ENCODE results near the gene PLA2G1B. TPM values are rescaled to one million over a fixed set of nuclear protein-coding genes. Genes with fewer than 3 reads are reported as not detected.

Gene PLA2G1B
- total RNA-seq (2014; rRNA removed; shearing (Covaris generic)) = not detected in 2 replicates
- not detected in 2 replicates for polyA plus RNA-seq (2015; cell fraction: cytosol; rRNA removed)
- polyA plus RNA-seq (2015; cell fraction: nucleus; rRNA removed) = not detected in 2 replicates

- in situ Hi-C loops (cut with HindIII; ENCODE audit: low pct_unique_long_range_greater_than_20kb, low sequenced_read_pairs) = no loop called here
- DNase-seq (ENCODE audit: low read depth, low spot score) = no peak
Measured at GRCh38 chr12:120327593-120327992, at the start of gene PLA2G1B. TSS of gene PLA2G1B (minus strand) at chr12:120327779. CDS start at chr12:120327753, 26 bp downstream.

GRCh38 chr12:120376934-120377572 lies 49.5 kb upstream of the PLA2G1B start:
- no peak for DNase-seq (ENCODE audit: low read depth, low spot score)
- in situ Hi-C loops (cut with HindIII; ENCODE audit: low pct_unique_long_range_greater_than_20kb, low sequenced_read_pairs) = no loop called here

GRCh38 chr12:120376416-120376815 lies 48.8 kb upstream of the PLA2G1B start:
- DNase-seq (ENCODE audit: low read depth, low spot score) = no peak
- in situ Hi-C loops (cut with HindIII; ENCODE audit: low pct_unique_long_range_greater_than_20kb, low sequenced_read_pairs) = no loop called here

GRCh38 chr12:120376009-120376408 lies 48.4 kb upstream of the PLA2G1B start:
- in situ Hi-C loops (cut with HindIII; ENCODE audit: low pct_unique_long_range_greater_than_20kb, low sequenced_read_pairs) = no loop called here
- no peak for DNase-seq (ENCODE audit: low read depth, low spot score)

- DNase-seq (ENCODE audit: low read depth, low spot score) = no peak
Measured at GRCh38 chr12:120373683-120374082, 46.1 kb upstream of the PLA2G1B start.

GRCh38 chr12:120370343-120371243 lies 43.0 kb upstream of the PLA2G1B start:
- DNase-seq (ENCODE audit: low read depth, low spot score) = no peak
- in situ Hi-C loops (cut with HindIII; ENCODE audit: low pct_unique_long_range_greater_than_20kb, low sequenced_read_pairs) = no loop called here

More at GRCh38 chr12:120373683-120374082, 46.1 kb upstream of the PLA2G1B start:
- in situ Hi-C loops (cut with HindIII; ENCODE audit: low pct_unique_long_range_greater_than_20kb, low sequenced_read_pairs) = no loop called here

- in situ Hi-C loops (cut with HindIII; ENCODE audit: low pct_unique_long_range_greater_than_20kb, low sequenced_read_pairs) = no loop called here
- no peak for DNase-seq (ENCODE audit: low read depth, low spot score)
Measured at GRCh38 chr12:120369603-120370342, 42.2 kb upstream of the PLA2G1B start.

- no peak for DNase-seq (ENCODE audit: low read depth, low spot score)
- in situ Hi-C loops (cut with HindIII; ENCODE audit: low pct_unique_long_range_greater_than_20kb, low sequenced_read_pairs) = no loop called here
Measured at GRCh38 chr12:120368789-120369602, 41.4 kb upstream of the PLA2G1B start, which contains the start of gene MSI1. TSS of gene MSI1 (minus strand) at chr12:120369164. CDS start at chr12:120369091, 73 bp downstream.

GRCh38 chr12:120367924-120368788 lies 40.6 kb upstream of the PLA2G1B start:
- in situ Hi-C loops (cut with HindIII; ENCODE audit: low pct_unique_long_range_greater_than_20kb, low sequenced_read_pairs) = no loop called here
- DNase-seq (ENCODE audit: low read depth, low spot score) = no peak

GRCh38 chr12:120367233-120367923 lies 39.8 kb upstream of the PLA2G1B start:
- peak; percentile 53 for DNase-seq (ENCODE audit: low read depth, low spot score)
- in situ Hi-C loops (cut with HindIII; ENCODE audit: low pct_unique_long_range_greater_than_20kb, low sequenced_read_pairs) = no loop called here

- DNase-seq (ENCODE audit: low read depth, low spot score) = no peak
- in situ Hi-C loops (cut with HindIII; ENCODE audit: low pct_unique_long_range_greater_than_20kb, low sequenced_read_pairs) = no loop called here
Measured at GRCh38 chr12:120366845-120367232, 39.3 kb upstream of the PLA2G1B start.

- DNase-seq (ENCODE audit: low read depth, low spot score) = no peak
- in situ Hi-C loops (cut with HindIII; ENCODE audit: low pct_unique_long_range_greater_than_20kb, low sequenced_read_pairs) = no loop called here
Measured at GRCh38 chr12:120366341-120366705, 38.7 kb upstream of the PLA2G1B start.

GRCh38 chr12:120365675-120366340 lies 38.2 kb upstream of the PLA2G1B start:
- in situ Hi-C loops (cut with HindIII; ENCODE audit: low pct_unique_long_range_greater_than_20kb, low sequenced_read_pairs) = no loop called here
- DNase-seq (ENCODE audit: low read depth, low spot score) = no peak

GRCh38 chr12:120364487-120364886 lies 36.9 kb upstream of the PLA2G1B start:
- in situ Hi-C loops (cut with HindIII; ENCODE audit: low pct_unique_long_range_greater_than_20kb, low sequenced_read_pairs) = no loop called here
- DNase-seq (ENCODE audit: low read depth, low spot score) = no peak

- no peak for DNase-seq (ENCODE audit: low read depth, low spot score)
- in situ Hi-C loops (cut with HindIII; ENCODE audit: low pct_unique_long_range_greater_than_20kb, low sequenced_read_pairs) = no loop called here
Measured at GRCh38 chr12:120363274-120363855, 35.8 kb upstream of the PLA2G1B start.

All from SK-MEL-5 (cell line).